Stimulated activated CD4-positive, alpha-beta T cell treated with anti-CD3 and anti-CD28 coated beads, Interleukin-2, amount 100 ng/mL, for 24 hours (primary cell): Measurements from ENCODE around the gene SEPTIN3.

Source experiments
- DNase-seq, 2 donors: peaks; one replicate each; pipeline ENCODE4 v3.0.0-alpha.2; 2020

SEPTIN3 gene, protein sequence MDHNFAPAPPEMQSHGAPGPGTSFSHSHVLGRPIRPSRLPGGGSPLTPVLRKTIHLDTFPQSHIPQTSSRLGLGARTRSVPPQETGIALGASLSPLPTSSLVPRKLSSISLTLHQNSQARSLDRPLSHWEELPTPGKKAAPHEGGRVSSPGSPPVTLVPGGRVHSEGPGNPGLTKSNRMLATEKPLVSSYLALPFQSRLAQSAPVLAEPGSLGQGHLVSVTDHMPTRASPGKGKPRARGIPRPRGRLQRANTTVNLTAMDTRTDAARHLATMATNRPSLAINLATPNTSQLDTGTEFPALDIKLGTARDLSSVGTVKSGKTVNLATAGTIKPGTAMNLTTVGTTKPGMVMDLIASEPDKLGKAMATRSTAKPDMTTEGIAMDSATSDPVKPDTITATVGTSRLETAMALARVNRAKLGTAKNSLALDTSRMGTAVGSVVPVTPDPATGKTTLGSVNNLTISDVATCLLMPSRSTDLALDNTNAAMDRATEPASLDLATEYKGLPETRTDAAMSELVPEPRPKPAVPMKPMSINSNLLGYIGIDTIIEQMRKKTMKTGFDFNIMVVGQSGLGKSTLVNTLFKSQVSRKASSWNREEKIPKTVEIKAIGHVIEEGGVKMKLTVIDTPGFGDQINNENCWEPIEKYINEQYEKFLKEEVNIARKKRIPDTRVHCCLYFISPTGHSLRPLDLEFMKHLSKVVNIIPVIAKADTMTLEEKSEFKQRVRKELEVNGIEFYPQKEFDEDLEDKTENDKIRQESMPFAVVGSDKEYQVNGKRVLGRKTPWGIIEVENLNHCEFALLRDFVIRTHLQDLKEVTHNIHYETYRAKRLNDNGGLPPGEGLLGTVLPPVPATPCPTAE

DNA sequence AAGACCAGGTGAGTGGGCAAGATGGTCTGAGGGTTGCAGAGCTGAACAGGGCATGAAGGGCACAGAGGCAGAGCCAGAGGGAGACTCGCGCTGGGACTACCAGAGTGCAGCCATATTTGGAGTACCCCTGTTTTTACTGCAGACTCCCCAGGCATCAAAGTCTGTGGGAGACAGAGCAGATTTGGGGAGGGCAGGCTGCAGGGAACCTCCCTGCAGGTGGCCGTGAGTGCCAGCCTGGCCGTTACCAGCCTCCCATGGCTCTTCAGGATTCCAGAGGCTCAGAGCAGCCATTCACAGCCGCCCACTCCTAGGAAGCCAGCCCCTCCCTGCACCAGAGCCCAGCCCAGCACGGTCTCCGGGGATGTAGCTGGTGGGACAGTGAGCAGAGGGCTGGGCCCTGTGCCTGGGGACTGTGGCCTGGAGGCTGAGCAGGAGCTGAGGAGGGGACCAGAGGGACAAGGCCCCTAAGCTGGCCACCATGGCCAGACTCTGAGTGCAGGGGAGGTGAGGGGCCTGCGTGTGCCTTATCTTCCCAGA, at the start of gene SEPTIN3:
Gene SEPTIN3, plus strand, starts transcription at position 334 of the 537 bp plus-strand sequence. CDS start 2,050 bp downstream, outside the sequence.
- DNase-seq = no peak

DNA sequence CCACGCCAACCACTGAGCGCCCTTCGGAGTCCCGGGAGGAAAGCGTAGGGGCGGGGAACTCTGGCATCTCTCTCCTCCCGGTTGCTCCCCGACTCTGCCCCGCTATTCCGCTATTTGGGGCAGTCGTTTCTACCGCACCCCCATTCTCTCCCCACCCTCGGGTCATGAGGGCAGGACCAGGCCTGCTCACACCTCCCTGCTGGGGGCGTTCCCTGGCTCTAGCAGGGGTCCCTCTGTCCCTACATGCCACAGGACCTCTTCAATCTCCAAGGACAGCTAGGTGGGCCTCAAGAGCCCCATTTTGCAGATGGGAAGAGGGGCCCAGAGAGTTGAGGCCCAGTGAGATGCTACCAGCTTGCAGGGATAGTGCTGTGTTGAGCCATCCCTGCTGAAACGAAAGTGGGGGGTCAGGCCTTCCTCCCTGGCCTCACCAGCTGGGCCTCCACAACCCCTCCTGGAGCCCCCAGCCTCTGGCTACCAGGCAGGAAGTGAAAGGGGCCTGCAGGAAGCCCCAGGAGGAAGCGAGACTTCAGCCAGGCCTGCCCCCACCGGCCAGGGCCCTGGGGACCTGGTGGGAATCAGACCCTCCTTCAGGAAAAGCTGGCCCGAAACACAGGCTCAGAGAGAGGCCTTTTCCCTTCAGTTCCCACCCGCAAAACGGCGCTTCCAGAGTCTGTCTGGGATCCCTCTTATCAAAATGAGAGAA, 48.8 kb upstream of the SEPTIN3 start:
- no peak for DNase-seq

DNA sequence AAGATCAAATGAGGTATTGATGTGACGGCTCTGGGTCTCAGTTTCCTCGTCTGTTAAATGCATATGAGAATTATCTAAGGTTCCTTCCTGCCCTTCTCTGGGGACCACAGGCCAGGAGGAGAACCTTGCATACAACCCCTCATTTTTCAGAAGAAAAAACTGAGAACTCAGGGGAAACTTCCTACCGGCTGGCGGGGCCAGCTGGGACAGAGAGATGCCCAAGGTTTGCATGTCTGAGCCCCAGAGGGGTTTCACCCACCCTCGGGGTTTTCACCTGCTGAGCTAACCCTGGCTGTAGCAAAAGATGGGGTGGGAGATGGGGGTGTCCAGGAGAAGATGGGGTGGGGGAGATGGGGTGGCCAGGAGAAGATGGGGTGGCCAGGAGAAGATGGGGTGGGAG, 46.9 kb upstream of the SEPTIN3 start:
- DNase-seq = no peak

DNA sequence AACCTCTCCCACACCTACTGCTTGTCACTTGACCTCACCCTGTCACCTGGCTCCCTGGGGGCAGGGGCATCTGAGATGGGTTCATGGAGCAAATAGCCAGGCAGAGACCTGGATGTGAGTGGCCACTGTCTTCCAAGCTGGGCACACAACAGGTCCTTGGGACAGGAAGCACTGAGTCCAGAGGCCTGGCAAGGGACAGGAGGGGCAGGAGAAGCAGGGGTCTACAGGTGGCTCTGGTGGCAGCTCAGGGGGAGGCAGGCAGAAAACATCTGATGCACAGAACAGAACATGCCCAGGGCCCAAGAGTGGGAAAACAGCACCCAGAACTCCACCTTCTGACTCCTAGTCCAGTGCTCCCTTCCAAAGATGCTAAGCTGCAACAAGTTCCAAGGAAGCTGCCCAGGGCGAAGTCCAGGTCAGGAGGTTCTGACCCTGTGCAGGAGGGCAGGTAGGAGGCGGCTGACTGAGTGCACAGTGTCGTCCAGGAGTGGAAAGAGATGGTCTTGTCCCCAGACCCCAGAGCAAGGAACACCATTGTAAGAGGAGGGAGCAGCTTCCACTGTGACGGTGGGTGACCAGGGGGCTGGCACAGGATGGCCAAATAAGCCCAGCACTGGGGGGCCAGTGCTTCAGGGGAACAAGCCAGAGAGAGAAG, 46.2 kb upstream of the SEPTIN3 start:
- no peak for DNase-seq

DNA sequence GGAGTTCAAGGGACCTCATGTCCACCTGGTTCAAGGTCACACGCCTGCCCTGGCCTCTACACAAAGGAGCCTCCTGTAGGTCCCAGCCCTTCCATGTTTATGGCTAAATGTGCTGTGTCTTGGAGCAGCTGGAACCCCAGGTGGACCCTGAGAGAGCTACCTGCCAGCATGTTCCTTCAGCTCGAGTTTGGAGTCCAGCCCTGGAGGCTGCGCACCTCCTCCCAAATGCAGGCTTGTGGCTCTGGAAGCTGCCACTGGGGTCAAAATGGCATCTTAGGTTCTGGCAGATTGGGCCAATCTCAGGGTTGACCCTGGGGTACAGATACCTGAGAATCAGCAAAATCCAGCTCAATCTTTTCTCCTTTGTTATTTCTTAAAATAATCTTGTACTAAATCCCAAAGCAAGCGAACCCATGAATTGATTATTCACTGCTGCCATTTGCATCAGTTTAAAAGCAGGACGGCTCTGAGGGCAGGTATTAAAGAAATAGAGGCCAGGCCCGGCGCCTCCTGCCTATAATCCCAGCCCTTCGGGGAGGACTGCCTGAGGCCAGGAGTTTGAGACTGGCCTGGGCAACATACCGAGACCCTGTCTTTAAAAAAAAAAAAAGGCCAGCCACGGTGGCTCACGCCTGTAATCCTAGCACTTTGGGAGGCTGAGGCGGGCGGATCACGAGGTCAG, 45.5 kb upstream of the SEPTIN3 start:
- DNase-seq = no peak

DNA sequence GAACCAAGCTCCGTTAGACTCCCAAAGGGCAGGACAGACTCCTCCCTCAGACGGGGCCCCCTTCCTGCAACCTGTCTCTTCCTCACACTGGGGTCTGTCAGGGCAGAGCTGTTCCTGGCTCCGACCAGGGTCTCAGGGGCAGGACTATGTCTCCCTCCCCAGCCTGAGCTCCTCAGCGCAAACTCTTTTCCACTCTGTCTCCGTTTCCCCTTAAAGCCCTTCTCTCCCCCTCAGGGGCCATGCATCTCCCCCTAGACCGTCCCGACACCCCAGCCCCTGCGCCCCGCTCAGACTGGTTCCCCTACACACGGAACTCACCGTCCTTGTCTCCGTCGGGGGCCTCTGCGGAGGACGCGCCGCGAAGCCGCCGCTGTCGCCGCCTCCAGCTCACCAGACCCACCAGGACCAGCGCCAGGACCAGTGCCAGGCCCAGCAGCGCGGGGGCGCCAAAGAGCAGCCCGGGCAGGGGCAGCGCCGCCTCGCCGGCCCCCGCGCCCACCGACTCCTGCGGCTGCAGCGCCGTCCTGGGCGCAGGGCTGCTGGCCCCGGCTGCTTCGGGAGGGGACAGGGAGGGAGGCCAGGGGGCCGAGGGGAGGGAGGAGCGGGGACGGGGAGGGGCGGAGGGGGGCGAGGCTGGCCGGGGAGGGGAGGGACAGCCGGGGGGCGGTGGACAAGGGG, 43.3 kb upstream of the SEPTIN3 start:
- peak; percentile 82 to 83 for DNase-seq

DNA sequence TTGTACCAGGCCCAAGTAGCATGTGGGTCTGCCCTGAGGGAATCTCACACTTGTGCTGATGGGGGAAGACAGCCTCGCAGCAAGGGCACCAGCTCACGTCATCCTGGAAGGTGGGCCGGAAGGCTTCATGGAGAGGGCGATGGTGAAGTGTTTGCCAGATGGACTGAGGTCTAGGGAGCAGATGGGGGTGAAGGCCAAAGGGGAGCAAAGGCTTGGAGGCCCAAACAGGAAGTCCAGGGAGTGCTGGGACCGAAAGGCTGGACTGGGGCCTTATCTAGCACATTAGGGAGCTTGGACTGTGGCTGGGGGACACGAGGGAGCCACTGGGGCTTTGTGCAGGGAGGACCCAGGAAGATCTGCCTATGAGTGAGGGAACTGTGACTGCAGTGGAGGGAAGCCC, 41.4 kb upstream of the SEPTIN3 start:
- no peak for DNase-seq

DNA sequence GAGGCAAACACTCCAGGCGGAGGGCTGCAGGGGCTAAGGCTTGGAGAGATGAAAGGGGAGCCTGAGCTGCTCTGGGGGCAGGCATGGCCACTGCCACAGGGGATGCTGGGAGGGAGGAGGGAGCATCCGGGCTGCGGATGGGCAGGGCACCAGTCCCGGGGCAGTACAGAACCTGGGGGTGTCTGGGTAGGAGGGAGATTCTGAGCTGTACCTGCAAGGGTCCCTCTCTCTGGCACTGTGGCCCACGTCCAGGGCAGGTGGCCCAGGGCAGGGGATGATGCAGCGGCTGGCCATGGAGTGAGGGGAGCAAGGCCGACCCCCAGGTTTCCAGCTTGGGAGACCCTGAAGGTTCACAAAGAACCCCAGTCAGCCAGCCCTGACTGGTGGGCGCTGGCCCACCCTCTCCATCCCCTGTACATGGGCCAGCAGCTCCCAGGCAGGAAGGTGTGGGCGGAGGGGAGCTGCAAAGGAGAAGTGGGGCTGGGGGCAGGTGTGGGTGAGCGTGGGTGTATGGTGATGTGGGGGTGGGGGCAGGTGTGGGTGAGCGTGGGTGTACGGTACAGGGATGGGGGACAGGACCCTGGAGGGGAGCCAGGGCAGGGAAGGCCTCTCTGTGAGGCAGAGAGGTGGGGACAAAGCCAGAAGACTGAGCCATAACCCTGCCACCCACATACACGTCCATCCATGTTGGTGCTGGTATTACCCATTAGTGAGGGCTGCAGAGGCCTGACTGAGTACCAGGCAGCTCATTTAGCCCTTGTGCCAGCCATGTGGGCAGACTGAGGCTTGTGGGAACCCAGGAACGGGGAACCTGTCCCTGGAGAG, 40.4 kb upstream of the SEPTIN3 start:
- no peak for DNase-seq

DNA sequence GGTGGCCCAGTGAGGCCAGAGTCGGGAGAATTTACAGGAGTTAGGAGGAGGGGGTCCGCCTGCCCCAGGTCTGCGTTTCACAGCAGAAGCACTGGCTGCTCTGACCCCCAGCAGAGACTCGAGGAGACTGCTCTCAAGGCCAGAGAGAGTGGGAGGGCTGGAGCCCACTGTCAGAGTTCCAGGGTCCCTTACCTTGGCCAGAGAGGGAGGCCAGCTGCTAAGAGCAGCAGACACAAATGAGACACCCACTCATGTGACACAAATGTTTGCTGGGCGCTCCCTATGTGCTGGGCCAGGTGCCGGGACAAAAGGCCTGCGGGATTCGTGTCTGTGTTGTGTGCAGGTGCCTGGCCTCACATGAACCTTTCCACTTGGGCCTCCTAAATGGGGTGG, 39.8 kb upstream of the SEPTIN3 start:
- DNase-seq = no peak

DNA sequence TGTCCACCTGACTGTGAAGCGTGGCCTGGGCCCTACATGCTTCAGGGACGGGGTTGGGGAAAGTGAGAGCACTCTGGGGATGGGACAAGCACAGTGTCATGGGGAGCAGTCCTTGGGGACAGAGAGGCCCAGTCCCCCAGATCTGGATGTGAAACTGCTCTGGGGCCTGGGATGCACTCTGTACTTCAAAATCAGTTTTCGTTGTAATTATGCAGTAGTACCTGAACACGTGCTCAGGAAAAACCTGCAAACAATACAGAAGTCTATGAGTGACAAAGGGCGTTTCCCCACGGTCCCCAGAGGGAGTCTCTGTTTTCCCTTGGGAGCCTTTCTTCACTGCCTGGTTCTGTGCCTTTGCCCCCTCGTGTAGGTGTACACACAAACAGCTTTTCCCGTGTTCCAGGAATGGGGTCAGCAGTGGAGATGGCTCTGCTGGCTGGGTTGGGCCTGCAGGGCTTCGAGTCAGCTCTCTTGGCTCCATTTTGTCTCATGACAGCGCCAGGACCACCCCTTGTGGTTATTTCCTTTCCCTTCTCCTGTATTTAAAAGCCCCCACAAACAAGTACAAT, 37.5 kb upstream of the SEPTIN3 start:
- no peak for DNase-seq

DNA sequence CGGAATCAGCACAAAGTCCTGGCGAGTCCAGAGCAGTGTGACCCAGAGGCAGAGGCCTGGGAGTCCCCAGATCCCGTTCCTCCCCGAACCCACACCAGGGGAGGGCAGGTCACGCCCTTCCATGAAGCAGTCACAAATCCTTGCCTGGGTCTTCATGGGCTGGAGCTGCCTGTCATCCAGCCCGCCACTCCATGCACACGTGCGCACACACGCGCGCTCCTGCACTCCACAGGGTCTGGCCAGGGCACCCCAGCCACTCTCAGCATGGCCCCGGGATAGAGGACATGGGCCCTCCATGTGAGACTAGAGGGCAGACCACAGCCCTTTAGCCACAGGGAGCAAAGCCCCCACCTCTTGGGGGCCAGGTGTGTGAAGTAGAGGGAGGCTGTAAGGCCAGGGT, 36.9 kb upstream of the SEPTIN3 start:
- no peak for DNase-seq

DNA sequence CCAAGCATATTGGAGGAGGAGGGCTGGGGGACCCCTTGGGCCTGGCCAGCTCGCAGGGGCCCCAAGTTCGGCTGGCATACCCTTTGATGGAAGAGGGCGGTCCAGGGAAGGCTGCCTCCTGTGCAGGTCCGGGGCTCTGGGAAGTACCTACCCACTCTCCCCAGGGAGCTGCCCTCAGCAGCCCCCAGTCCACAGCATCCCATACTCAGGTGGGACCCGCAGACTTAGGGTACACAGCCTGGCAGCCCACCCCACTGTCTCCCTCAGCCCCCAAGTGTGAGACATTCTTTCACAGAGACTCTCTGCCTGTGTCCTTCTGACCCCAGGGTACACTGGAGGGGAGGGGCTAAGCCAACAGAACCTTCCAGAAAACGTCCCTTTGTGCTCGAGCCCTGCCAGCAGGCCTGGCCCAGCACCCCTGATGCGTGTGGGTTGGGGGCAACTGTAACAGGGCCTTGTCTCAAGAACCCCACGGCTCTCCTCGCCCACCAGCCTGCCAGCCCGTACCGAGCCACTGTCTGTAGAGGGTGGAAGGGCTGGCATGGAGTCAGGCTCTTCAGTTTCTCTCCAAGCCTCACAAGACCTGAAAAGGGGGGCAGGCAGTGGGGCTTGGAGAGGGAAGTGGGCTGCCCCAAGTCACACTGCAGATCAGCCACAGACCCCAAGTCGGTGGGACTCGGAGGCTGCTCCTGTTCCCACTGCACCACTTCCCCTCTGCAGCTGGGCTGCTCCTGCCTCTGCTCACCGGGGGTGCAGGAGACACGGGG, 35.6 kb upstream of the SEPTIN3 start:
- DNase-seq = no peak

DNA sequence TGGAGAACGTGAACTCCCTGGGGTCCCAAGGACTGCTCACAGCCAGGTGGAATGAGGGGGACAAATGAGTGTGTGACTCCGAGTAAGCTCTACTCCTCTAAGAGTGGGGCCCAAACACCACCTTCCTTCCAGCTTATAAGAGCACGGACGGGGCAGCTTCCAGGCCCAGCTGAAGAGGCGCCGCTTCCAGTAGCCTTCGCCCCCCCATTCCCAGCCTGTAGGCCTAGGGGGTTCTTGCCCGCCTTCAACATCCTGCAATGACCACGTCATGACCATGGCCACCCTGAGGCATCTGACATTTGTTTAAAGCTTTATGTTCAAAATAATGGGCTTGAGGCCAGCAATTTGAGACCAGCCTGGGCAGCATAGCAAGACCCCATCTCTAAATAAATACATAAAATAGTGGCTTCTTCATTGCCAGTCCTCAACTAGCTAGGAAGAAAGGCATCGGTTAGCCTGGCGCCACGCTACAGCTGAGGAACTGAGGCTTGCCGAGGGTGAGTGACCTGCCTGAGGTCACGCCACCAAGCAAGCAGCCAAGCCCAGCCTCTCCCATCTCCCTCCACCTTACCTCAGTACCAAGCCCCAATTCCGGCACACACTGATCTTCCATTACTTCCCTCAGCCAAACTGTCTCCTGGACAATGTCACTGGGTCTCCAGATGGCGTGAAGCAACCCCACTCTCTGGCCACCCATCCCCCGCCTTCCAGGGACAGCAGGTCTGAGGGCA, 34.8 kb upstream of the SEPTIN3 start:
- DNase-seq = no peak

DNA sequence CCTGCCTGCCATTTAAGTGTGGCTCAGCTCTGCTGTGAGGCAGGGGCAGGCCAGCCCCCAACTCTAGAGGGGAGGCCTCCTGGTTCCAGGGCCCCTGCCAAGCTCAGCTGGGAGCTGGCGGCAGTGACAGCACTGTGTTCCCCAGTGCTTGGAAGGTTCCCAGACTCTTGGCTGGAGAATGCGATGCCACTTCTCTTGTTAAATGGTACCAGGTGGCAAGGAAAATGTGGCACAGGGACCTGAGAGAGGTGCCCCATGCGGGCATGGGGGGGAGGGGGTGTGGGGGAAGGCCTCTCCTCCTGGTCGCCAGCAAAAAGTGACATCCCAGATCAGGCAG, 34.3 kb upstream of the SEPTIN3 start:
- DNase-seq = no peak

DNA sequence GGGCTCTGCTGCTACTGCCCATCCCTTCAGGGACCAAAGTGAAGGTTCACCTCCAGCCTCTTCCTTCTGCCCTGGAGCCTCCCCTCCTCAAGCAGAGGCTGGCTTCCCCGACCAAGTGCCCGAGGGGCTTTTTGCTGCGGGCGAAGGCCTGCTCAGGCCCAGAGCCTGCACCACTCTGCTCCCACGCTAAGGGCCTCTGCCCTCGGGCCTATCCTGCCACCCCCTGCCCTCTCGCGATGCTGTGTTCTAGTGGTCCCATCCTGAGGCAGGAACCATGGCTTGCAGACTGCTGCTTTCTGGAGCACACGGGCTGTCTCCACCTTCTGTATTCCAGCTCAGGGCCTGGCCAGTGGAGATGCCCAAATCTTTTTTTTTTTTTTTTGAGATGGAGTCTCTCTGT, 33.7 kb upstream of the SEPTIN3 start:
- no peak for DNase-seq

DNA sequence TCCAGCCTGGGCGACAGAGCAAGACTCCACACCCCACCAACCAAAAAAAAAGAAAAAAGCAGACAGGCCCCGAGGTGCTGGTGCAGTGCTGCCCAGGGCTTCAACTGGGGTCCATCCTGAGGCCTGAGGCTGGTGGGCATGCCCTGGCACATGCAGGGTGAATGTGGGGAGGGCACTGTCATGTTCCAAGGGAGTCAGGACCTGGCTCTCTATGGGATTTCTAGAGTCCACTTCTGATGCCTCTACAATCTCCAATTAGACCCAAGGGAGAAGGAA, 32.4 kb upstream of the SEPTIN3 start:
- no peak for DNase-seq

DNA sequence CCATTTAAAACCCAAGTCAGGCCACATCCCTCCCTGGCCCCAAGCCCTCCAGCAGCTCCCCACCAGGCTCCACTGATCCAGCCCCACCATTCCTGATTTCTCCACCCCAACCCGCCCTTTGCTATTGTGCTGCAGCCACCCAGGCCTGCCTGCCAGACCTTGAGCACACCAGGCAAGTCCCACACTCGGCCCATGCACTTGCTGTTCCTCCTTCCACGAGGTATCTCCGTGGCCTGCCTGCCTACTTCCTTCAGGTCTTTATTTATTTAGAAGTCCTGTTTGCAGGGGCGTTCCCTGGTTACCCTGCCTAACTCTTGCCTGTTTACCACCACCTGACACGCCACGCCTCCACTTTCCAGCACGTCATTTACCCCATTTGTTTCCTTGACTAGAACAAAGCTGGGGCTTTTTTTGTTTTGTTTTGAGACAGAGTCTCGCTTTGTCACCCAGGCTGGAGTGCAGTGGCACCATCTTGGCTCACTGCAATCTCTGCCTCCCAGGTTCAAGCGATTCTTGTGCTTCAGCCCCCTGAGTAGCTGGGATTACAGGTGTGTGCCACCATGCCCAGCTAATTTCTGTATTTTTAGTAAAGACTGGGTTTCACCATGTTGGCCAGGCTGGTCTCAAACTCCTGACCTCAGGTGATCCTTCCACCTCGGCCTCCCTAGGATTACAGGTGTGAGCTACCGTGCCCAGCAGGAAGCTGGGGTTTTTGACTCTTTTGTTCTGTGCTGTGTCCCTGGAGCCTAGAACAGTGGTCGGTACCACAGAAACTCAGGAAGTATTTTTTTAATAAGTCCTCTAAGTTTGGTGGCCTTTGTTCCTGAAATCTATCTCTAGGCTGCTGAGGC, 29.0 kb upstream of the SEPTIN3 start:
- DNase-seq = peak; percentile 93 to 96
